Measurements from ENCODE around the gene ZG16. TPM values are rescaled to one million over a fixed set of nuclear protein-coding genes. Genes with fewer than 3 reads are reported as not detected.
A peak's percentile ranks its signal among the peaks of the same experiment; 100 is the strongest.

Gene ZG16
- total RNA-seq, 5 donors from 2014 or later (not counting 1 experiment from before 2014, with no cell fraction given), result 0.09 to 0.15 TPM; not detected in 3

DNA sequence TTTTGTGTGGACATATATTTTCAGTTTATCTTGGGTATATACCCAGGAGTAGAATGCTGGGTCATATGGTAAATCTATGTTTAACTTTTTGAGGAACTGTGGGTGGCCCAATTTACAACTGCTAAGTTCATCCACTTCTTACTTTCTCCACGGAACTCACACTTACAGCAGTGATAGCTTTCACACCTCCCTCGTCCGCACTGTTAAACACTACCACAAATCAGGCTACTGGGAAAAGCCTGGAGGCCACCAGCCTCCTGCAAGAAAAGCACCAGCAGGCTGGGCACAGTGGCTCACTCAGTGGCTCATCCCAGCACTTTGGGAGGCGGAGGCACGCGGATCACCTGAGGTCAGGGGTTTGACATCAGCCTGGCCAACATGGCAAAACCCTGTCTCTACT lies 14.7 kb upstream of the ZG16 start:
- Histone ChIP-seq H3K4me1 (ENCODE audit: control insufficient read depth in 1 of 2, extremely low read depth in 1 of 2, insufficient read depth in 2 of 2, low read length in 2 of 2) (peaks cover 3 to 8% of the 10 kb centered on the region in 2 experiments), H3K36me3 (ENCODE audit: control insufficient read depth in 2 of 2, extremely low read depth in 1 of 2, insufficient read depth in 1 of 2, low read length in 1 of 2) (no peaks in the 10 kb centered on the region), H3K4me3 (ENCODE audit: control insufficient read depth in 1 of 2, extremely low read depth in 1 of 2, low read length in 1 of 2) (no peak overlapping the region), H3K9me3 (no peaks in the 10 kb centered on the region), H3K27me3 (replicated peaks in 1 of 2; ENCODE audit: control insufficient read depth in 2 of 2, extremely low read depth in 1 of 2, insufficient read depth in 2 of 2, low read length in 1 of 2) (no peaks in the 10 kb centered on the region), H3K27ac (ENCODE audit: low read length) (no peak overlapping the region)
- peak overlapping the region in 1 of 3 donors; percentile 53 for H3K4me3 Mint-ChIP-seq
- H3K9me3 Mint-ChIP-seq, result no peaks in the 10 kb centered on the region
- no peaks in the 10 kb centered on the region for H3K27me3 Mint-ChIP-seq
- POLR2A ChIA-PET, result interaction anchor here in 1 of 2 donors (0.6 kb wide), 1 partner anchor 17 kb away, joined by 5 read pairs; no protein-coding TSS in a partner anchor
- H3K27ac Mint-ChIP-seq, result no peak overlapping the region
- no peaks in the 10 kb centered on the region for H3K36me3 Mint-ChIP-seq
- CTCF ChIA-PET, result no interaction called here
- 81% methylated on average over 3 of the region's 6 CpGs for WGBS (ENCODE audit: insufficient coverage)
- H3K4me1 Mint-ChIP-seq, result peaks cover 9 to 31% (median 22%) of the 10 kb centered on the region in 3 donors
- DNase-seq (no peak), ATAC-seq (replicated peaks in 1 of 4) (peak in 1 of 4 experiments; percentile 6)

DNA sequence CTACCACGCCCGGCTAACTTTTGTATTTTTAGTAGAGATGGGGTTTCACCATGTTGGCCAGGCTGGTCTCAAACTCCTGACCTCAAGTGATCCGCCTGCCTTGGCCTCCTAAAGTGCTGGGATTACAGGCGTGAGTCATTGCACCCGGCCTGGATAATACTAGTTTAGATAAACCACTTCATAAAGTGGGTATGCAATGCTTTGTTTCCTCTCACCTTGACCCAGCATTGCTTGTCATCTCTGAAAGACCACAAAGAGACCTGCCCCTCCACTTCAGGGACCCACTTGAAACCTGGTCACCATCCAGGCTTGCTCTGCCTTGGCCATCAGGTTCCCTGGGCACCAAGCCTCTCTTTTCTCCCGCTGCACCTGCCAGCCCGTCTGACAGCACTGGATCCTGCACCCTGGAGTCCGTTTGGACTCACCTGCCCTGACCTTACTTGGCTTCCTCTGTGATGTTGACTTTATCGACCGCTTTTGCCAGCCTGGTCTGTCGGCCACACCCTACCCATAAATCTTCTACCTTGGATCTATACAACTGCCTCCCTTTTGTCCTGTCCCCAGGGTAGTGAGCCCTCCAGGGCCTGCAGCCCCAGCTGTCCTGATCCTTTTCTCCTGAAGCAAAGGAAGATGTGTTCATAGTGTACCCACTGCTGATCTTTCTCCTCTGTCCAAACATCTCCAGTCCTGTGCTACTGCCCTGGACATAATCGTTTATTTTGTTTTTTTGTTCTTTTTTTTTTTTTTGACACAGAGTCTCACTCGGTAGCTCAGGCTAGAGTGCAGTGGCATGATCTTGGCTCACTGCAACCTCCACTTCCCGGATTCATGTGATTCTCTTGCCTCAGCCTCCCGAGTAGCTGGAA lies 12.7 kb upstream of the ZG16 start:
- Mint-ChIP-seq H3K27ac (no peak overlapping the region), H3K36me3 (no peaks in the 10 kb centered on the region), H3K4me3 (no peak overlapping the region), H3K27me3 (no peaks in the 10 kb centered on the region), H3K4me1 (peaks cover 7 to 30% (median 22%) of the 10 kb centered on the region in 3 donors), H3K9me3 (no peaks in the 10 kb centered on the region)
- H3K27me3 ChIP-seq (replicated peaks in 1 of 2; ENCODE audit: control insufficient read depth in 2 of 2, extremely low read depth in 1 of 2, insufficient read depth in 2 of 2, low read length in 1 of 2), result no peaks in the 10 kb centered on the region
- no peaks in the 10 kb centered on the region for H3K9me3 ChIP-seq
- H3K27ac ChIP-seq (ENCODE audit: low read length), result no peak overlapping the region
- no peak for ATAC-seq (replicated peaks in 1 of 4)
- DNase-seq, result no peak
- no peak overlapping the region for H3K4me3 ChIP-seq (ENCODE audit: control insufficient read depth in 1 of 2, extremely low read depth in 1 of 2, low read length in 1 of 2)
- 91% methylated on average over 11 of the region's 15 CpGs for WGBS (ENCODE audit: insufficient coverage)
- ChIA-PET CTCF (interaction anchor here in 1 of 2 donors (0.6 to 1.4 kb wide), 2 partner anchors 11 to 74 kb away, joined by 5 read pairs; no protein-coding TSS in a partner anchor), POLR2A (no interaction called here)
- no peaks in the 10 kb centered on the region for H3K36me3 ChIP-seq (ENCODE audit: control insufficient read depth in 2 of 2, extremely low read depth in 1 of 2, insufficient read depth in 1 of 2, low read length in 1 of 2)
- peaks cover 0 to 3% of the 10 kb centered on the region in 2 experiments for H3K4me1 ChIP-seq (ENCODE audit: control insufficient read depth in 1 of 2, extremely low read depth in 1 of 2, insufficient read depth in 2 of 2, low read length in 2 of 2)

DNA sequence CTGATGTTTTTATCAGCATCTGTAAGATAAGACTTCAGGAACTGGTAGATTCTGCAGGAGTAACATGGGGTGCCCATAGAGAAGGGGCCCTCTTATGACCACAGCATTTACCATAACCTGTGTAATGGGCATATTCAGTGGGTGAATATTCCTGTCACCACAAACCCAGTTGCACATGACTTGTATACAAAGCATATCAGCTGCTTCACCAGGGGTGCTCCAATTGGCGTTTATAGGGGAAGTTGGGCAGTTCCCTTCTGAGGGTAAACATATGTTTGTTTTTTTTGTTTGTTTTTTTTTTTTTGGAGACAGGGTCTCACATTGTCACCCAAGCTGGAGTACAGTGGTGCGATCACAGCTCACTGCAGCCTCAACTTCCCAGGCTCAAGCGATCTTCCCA lies 11.5 kb upstream of the ZG16 start:
- Histone ChIP-seq H3K36me3 (ENCODE audit: control insufficient read depth in 2 of 2, extremely low read depth in 1 of 2, insufficient read depth in 1 of 2, low read length in 1 of 2) (no peaks in the 10 kb centered on the region), H3K27me3 (replicated peaks in 1 of 2; ENCODE audit: control insufficient read depth in 2 of 2, extremely low read depth in 1 of 2, insufficient read depth in 2 of 2, low read length in 1 of 2) (no peaks in the 10 kb centered on the region), H3K27ac (ENCODE audit: low read length) (no peak overlapping the region), H3K4me1 (ENCODE audit: control insufficient read depth in 1 of 2, extremely low read depth in 1 of 2, insufficient read depth in 2 of 2, low read length in 2 of 2) (peaks cover 0 to 3% of the 10 kb centered on the region in 2 experiments), H3K4me3 (ENCODE audit: control insufficient read depth in 1 of 2, extremely low read depth in 1 of 2, low read length in 1 of 2) (no peak overlapping the region), H3K9me3 (no peaks in the 10 kb centered on the region)
- no peaks in the 10 kb centered on the region for H3K36me3 Mint-ChIP-seq
- no peak for DNase-seq
- H3K27ac Mint-ChIP-seq, result no peak overlapping the region
- no CpG with 5 or more reads among the region's 3 CpGs for WGBS (ENCODE audit: insufficient coverage)
- H3K4me3 Mint-ChIP-seq, result no peak overlapping the region
- no peak for ATAC-seq (replicated peaks in 1 of 4)
- no peaks in the 10 kb centered on the region for H3K27me3 Mint-ChIP-seq
- ChIA-PET CTCF (no interaction called here), POLR2A (interaction anchor here in 1 of 2 donors (0.6 kb wide), 1 partner anchor 19 kb away, joined by 4 read pairs; no protein-coding TSS in a partner anchor)
- peaks cover 8 to 32% (median 19%) of the 10 kb centered on the region in 3 donors for H3K4me1 Mint-ChIP-seq
- H3K9me3 Mint-ChIP-seq, result no peaks in the 10 kb centered on the region

DNA sequence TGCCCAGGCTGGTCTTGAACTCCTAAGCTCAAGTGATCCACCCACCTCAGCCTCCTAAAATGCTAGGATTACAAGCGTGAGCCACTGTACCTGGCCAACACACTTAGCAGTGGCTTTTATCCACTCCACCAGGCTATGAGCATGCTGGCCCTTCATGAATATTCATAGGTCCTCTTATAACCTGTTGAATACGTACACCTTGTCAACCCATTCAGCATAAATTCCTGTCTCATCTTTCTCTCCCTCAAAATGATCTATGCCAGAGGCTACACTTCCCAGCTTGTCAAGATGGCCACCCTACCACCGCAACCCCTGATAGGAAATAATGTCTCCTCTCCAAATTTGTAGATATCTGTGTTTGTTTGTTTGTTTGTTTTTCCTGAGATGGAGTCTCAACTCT lies 11.0 kb upstream of the ZG16 start:
- Mint-ChIP-seq H3K9me3 (no peaks in the 10 kb centered on the region), H3K27me3 (no peaks in the 10 kb centered on the region), H3K27ac (no peak overlapping the region), H3K4me3 (no peak overlapping the region), H3K4me1 (peaks cover 8 to 32% (median 19%) of the 10 kb centered on the region in 3 donors), H3K36me3 (no peaks in the 10 kb centered on the region)
- DNase-seq (no peak), ATAC-seq (replicated peaks in 1 of 4) (no peak)
- no peak overlapping the region for H3K4me3 ChIP-seq (ENCODE audit: control insufficient read depth in 1 of 2, extremely low read depth in 1 of 2, low read length in 1 of 2)
- H3K36me3 ChIP-seq (ENCODE audit: control insufficient read depth in 2 of 2, extremely low read depth in 1 of 2, insufficient read depth in 1 of 2, low read length in 1 of 2), result no peaks in the 10 kb centered on the region
- 86% methylated on average over 2 of the region's 3 CpGs for WGBS (ENCODE audit: insufficient coverage)
- no peak overlapping the region for H3K27ac ChIP-seq (ENCODE audit: low read length)
- H3K4me1 ChIP-seq (ENCODE audit: control insufficient read depth in 1 of 2, extremely low read depth in 1 of 2, insufficient read depth in 2 of 2, low read length in 2 of 2), result peaks cover 0 to 3% of the 10 kb centered on the region in 2 experiments
- no peaks in the 10 kb centered on the region for H3K27me3 ChIP-seq (replicated peaks in 1 of 2; ENCODE audit: control insufficient read depth in 2 of 2, extremely low read depth in 1 of 2, insufficient read depth in 2 of 2, low read length in 1 of 2)
- POLR2A ChIA-PET, result no interaction called here
- H3K9me3 ChIP-seq, result no peaks in the 10 kb centered on the region
- CTCF ChIA-PET, result no interaction called here

DNA sequence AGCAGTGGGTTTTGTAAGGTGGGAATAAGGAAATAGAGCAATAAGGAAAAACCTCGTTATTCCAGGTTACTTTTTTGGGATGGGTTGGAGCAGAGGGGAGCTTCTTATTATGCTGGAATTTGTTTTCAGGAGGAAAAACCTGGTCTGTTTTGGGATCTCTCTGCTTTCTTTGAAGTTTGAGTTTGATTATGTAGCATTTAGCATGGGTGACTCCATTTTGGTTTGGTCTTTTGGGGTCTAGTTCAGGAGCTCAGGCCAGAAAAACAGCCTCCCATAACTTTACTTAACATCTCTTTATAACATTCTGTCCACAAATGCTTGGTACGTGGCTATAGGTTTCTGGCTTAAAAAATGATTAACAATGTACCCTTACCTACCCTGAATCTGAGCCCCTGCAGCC lies 8.5 kb upstream of the ZG16 start:
- Histone ChIP-seq H3K9me3 (no peaks in the 10 kb centered on the region), H3K36me3 (ENCODE audit: control insufficient read depth in 2 of 2, extremely low read depth in 1 of 2, insufficient read depth in 1 of 2, low read length in 1 of 2) (no peaks in the 10 kb centered on the region), H3K4me3 (ENCODE audit: control insufficient read depth in 1 of 2, extremely low read depth in 1 of 2, low read length in 1 of 2) (no peak overlapping the region), H3K4me1 (ENCODE audit: control insufficient read depth in 1 of 2, extremely low read depth in 1 of 2, insufficient read depth in 2 of 2, low read length in 2 of 2) (no peaks in the 10 kb centered on the region), H3K27me3 (replicated peaks in 1 of 2; ENCODE audit: control insufficient read depth in 2 of 2, extremely low read depth in 1 of 2, insufficient read depth in 2 of 2, low read length in 1 of 2) (no peaks in the 10 kb centered on the region), H3K27ac (ENCODE audit: low read length) (no peak overlapping the region)
- DNase-seq (no peak), ATAC-seq (replicated peaks in 1 of 4) (no peak)
- H3K27ac Mint-ChIP-seq, result no peak overlapping the region
- POLR2A ChIA-PET, result interaction anchor here in 1 of 2 donors (0.6 kb wide), 1 partner anchor 379 kb away, joined by 3 read pairs; no protein-coding TSS in a partner anchor
- no peaks in the 10 kb centered on the region for H3K9me3 Mint-ChIP-seq
- no peaks in the 10 kb centered on the region for H3K36me3 Mint-ChIP-seq
- H3K4me3 Mint-ChIP-seq, result no peak overlapping the region
- H3K4me1 Mint-ChIP-seq, result peaks cover 8 to 31% (median 17%) of the 10 kb centered on the region in 3 donors
- CTCF ChIA-PET, result no interaction called here
- WGBS (ENCODE audit: insufficient coverage), result 93% methylated on average over 2 of the region's 2 CpGs
- no peaks in the 10 kb centered on the region for H3K27me3 Mint-ChIP-seq

DNA sequence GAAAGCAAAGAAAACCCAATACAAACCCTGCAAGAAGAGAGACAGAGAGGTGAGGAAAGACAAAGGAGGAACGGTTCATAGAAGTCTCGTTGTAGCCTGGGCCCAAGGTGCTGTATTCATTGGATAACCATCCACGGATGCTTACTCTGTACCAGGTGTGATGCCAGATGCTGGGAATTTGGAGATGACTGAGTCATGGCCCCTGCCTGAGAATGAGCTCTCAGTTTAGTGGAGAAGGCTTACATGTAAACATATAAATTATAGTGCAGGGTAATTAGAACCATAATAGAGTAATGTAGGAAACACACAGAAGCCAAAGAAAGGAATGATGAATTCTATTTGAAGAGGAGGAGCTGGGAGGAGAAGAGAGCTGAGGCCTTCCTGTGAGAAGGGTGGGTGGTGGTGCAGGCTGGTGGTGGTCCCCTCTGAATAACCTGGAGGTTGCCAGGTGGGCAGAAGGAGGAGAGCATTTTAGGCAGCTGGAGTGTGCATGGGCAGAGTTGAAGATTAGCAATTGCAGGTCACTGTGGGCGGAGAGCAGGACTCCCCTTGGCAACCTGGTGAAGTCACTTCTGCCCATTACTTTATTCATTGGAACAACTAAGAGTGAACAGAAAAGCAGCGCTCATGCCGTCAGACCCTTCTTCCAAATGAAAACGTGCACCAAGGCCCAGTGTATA lies 7.7 kb upstream of the ZG16 start:
- Histone ChIP-seq H3K27ac (ENCODE audit: low read length) (no peak overlapping the region), H3K27me3 (replicated peaks in 1 of 2; ENCODE audit: control insufficient read depth in 2 of 2, extremely low read depth in 1 of 2, insufficient read depth in 2 of 2, low read length in 1 of 2) (no peaks in the 10 kb centered on the region), H3K4me1 (ENCODE audit: control insufficient read depth in 1 of 2, extremely low read depth in 1 of 2, insufficient read depth in 2 of 2, low read length in 2 of 2) (no peaks in the 10 kb centered on the region), H3K36me3 (ENCODE audit: control insufficient read depth in 2 of 2, extremely low read depth in 1 of 2, insufficient read depth in 1 of 2, low read length in 1 of 2) (no peaks in the 10 kb centered on the region), H3K9me3 (no peaks in the 10 kb centered on the region), H3K4me3 (ENCODE audit: control insufficient read depth in 1 of 2, extremely low read depth in 1 of 2, low read length in 1 of 2) (no peak overlapping the region)
- ChIA-PET POLR2A (no interaction called here), CTCF (interaction anchor here in 1 of 2 donors (0.5 kb wide), 1 partner anchor 345 kb away, joined by 4 read pairs; no protein-coding TSS in a partner anchor)
- ATAC-seq (replicated peaks in 1 of 4), result no peak
- no peaks in the 10 kb centered on the region for H3K36me3 Mint-ChIP-seq
- H3K27me3 Mint-ChIP-seq, result no peaks in the 10 kb centered on the region
- H3K4me3 Mint-ChIP-seq, result no peak overlapping the region
- H3K27ac Mint-ChIP-seq, result no peak overlapping the region
- H3K9me3 Mint-ChIP-seq, result no peaks in the 10 kb centered on the region
- H3K4me1 Mint-ChIP-seq, result peaks cover 7 to 29% (median 16%) of the 10 kb centered on the region in 3 donors
- no CpG with 5 or more reads among the region's 7 CpGs for WGBS (ENCODE audit: insufficient coverage)
- no peak for DNase-seq
